GM23338 (cell line): ENCODE results near the gene FAM162A. TPM values are rescaled to one million over a fixed set of nuclear protein-coding genes. Genes with fewer than 3 reads are reported as not detected.

Source experiments
- ATAC-seq: fragments of 200-7000 bp; cut with Tn5 transposase; 3 replicates; pipeline ENCODE4 v1.9.1; 2020
- DNase-seq: peaks from one replicate; pipeline ENCODE4 v3.0.0-alpha.2; 2015; ENCODE audit warnings: low spot score
- H2AFZ ChIP-seq: fragments of 200-600 bp; sonication (generic); 2 replicates; pipeline ENCODE4 v1.8.0; 2016; ENCODE audit warnings: antibody characterized with exemption, mild to moderate bottlenecking, moderate library complexity
- H3F3A ChIP-seq: fragments of 200-600 bp; sonication (generic); replicated peaks from 2 replicates; pipeline ENCODE4 v1.8.0; 2017; ENCODE audit warnings: antibody characterized with exemption, mixed run types, low read depth
- H3K27ac ChIP-seq: fragments of 200-600 bp; sonication (generic); 2 replicates; pipeline ENCODE4 v1.6.1; 2016; ENCODE audit warnings: low read depth
- H3K27me3 ChIP-seq: fragments of 200-600 bp; sonication (generic); 2 replicates; pipeline ENCODE4 v1.8.0; 2016; ENCODE audit warnings: mild to moderate bottlenecking, mixed run types, moderate library complexity; ENCODE audit not compliant: insufficient read depth
- H3K36me3 ChIP-seq: fragments of 200-600 bp; sonication (generic); 2 replicates; pipeline ENCODE4 v1.8.0; 2016; ENCODE audit warnings: mild to moderate bottlenecking; ENCODE audit not compliant: insufficient read depth
- H3K4me1 ChIP-seq: fragments of 200-600 bp; sonication (generic); 2 replicates; pipeline ENCODE4 v1.8.0; 2016; ENCODE audit warnings: mild to moderate bottlenecking, moderate library complexity; ENCODE audit not compliant: insufficient read depth
- H3K4me2 ChIP-seq: fragments of 200-600 bp; sonication (generic); 2 replicates; pipeline ENCODE4 v1.7.1; 2017; ENCODE audit warnings: mixed run types
- H3K4me3 ChIP-seq: fragments of 200-600 bp; sonication (generic); 2 replicates; pipeline ENCODE4 v1.6.1; 2016; ENCODE audit warnings: mixed run types
- H3K79me2 ChIP-seq: fragments of 200-600 bp; sonication (generic); replicated peaks from 2 replicates; pipeline ENCODE4 v1.8.0; 2017; ENCODE audit warnings: mild to moderate bottlenecking; ENCODE audit not compliant: insufficient read depth
- H3K9me2 ChIP-seq: fragments of 200-600 bp; sonication (generic); 2 replicates; pipeline ENCODE4 v1.8.0; 2017; ENCODE audit not compliant: insufficient read depth
- H4K20me1 ChIP-seq: fragments of 200-600 bp; sonication (generic); replicated peaks from 2 replicates; pipeline ENCODE4 v1.8.0; 2017; ENCODE audit warnings: mild to moderate bottlenecking; ENCODE audit not compliant: insufficient read depth
- H3K27ac Mint-ChIP-seq: 2 replicates; pipeline ENCODE4 v1.8.0; 2020; ENCODE audit warnings: inconsistent platforms, mild to moderate bottlenecking, moderate library complexity, mixed read lengths
- H3K27me3 Mint-ChIP-seq: 3 replicates; pipeline ENCODE4 v1.8.0; 2022; ENCODE audit warnings: low read depth, mild to moderate bottlenecking, moderate library complexity, mixed read lengths, inconsistent platforms; ENCODE audit not compliant: insufficient read depth, poor library complexity
- H3K36me3 Mint-ChIP-seq: 3 replicates; pipeline ENCODE4 v1.8.0; 2021; ENCODE audit warnings: low read depth, mild to moderate bottlenecking, inconsistent platforms, moderate library complexity, mixed read lengths
- H3K4me1 Mint-ChIP-seq: 3 replicates; pipeline ENCODE4 v1.8.0; 2020; ENCODE audit warnings: mild to moderate bottlenecking, inconsistent platforms, mixed read lengths
- H3K4me3 Mint-ChIP-seq: 3 replicates; pipeline ENCODE4 v1.8.0; 2021; ENCODE audit warnings: moderate library complexity, mild to moderate bottlenecking, inconsistent platforms, mixed read lengths
- H3K9me3 Mint-ChIP-seq: 3 replicates; pipeline ENCODE4 v1.8.0; 2020; ENCODE audit warnings: moderate library complexity, mild to moderate bottlenecking, inconsistent platforms, mixed read lengths
- CREB1 ChIP-seq: fragments of 250-450 bp; sonication (Bioruptor Pico); IDR thresholded peaks from 2 replicates; pipeline ENCODE4 v1.5.0; 2020; ENCODE audit warnings: low read depth, mild to moderate bottlenecking, moderate library complexity
- EZH2 ChIP-seq: fragments of 200-600 bp; sonication (generic); IDR thresholded peaks from one replicate; pipeline ENCODE4 v1.8.0; 2017; ENCODE audit warnings: antibody characterized with exemption, mild to moderate bottlenecking, low read depth; ENCODE audit not compliant: unreplicated experiment
- EZH2phosphoT487 ChIP-seq: fragments of 200-600 bp; sonication (generic); IDR thresholded peaks from one replicate; pipeline ENCODE4 v1.8.1; 2018; ENCODE audit warnings: antibody characterized with exemption; ENCODE audit not compliant: unreplicated experiment
- JUNB ChIP-seq: IDR thresholded peaks from one replicate; pipeline ENCODE4 v1.6.1; 2016; ENCODE audit warnings: antibody characterized with exemption; ENCODE audit not compliant: unreplicated experiment
- NANOG ChIP-seq: IDR thresholded peaks from 2 replicates; pipeline ENCODE4 v1.6.1; 2016; ENCODE audit warnings: antibody characterized with exemption, borderline replicate concordance
- POLR2AphosphoS5 ChIP-seq: IDR thresholded peaks from 2 replicates; pipeline ENCODE4 v1.6.1; 2016; ENCODE audit warnings: antibody characterized with exemption, low read depth
- REST ChIP-seq: IDR thresholded peaks from one replicate; pipeline ENCODE4 v1.6.1; 2018; ENCODE audit warnings: antibody characterized with exemption; ENCODE audit not compliant: unreplicated experiment
- STAT1 ChIP-seq: IDR thresholded peaks from one replicate; pipeline ENCODE4 v1.6.1; 2016; ENCODE audit warnings: antibody characterized with exemption; ENCODE audit not compliant: unreplicated experiment
- ZNF114 ChIP-seq: fragments of 250-450 bp; sonication (Bioruptor Pico); IDR thresholded peaks from 2 replicates; pipeline ENCODE4 v1.5.0; 2020; ENCODE audit warnings: mild to moderate bottlenecking, moderate library complexity
- ZNF331 ChIP-seq: fragments of 250-450 bp; sonication (Bioruptor Pico); IDR thresholded peaks from 2 replicates; pipeline ENCODE4 v1.5.0; 2020; ENCODE audit warnings: low read depth, mild to moderate bottlenecking, moderate library complexity
- ZNF462 ChIP-seq: fragments of 250-450 bp; sonication (Bioruptor Pico); IDR thresholded peaks from 2 replicates; pipeline ENCODE4 v1.5.0; 2020; ENCODE audit warnings: mild to moderate bottlenecking, moderate library complexity
- polyA plus RNA-seq: library from polyadenylated mRNA; unstranded; fragments of >200 nt; fragmentation: Nextera tagmentation; extraction: Ambion mirVana; gene quantifications from 2 replicates; pipeline ENCODE4 v1.2.1, GENCODE V29; 2016
- total RNA-seq: library from RNA; depleted of rRNA; stranded (reverse); fragments of >200 nt; shearing (Covaris generic); gene quantifications from 2 replicates; pipeline ENCODE4 v1.2.3, GENCODE V29; 2014
- TF ChIP-seq, protein P1 (sequence below), 2 experiments: fragments of 200-600 bp in 1 of 2; sonication (generic) in 1 of 2; conservative IDR thresholded peaks; 2 replicates each; pipeline versions ENCODE4 v1.5.1 to v1.6.1; 2016 to 2017; ENCODE audit warnings: antibody characterized with exemption in 2 of 2, low read depth in 2 of 2, mild to moderate bottlenecking in 2 of 2, moderate library complexity in 1 of 2

The FAM162A gene
- total and polyA plus RNA-seq, 2 experiments from 2014 or later: 35.9 to 234 TPM

GRCh38 chr3:122405015-122405414 lies 21.0 kb downstream of the FAM162A start:
- no peak for TF ChIP-seq STAT1
- TF ChIP-seq CREB1 (CRISPR knock-in tag): no peak
- TF ChIP-seq POLR2AphosphoS5: no peak
- TF ChIP-seq REST: no peak
- TF ChIP-seq ZNF114 (CRISPR knock-in tag): no peak
- TF ChIP-seq EZH2: no peak
- no peak for TF ChIP-seq ZNF462 (CRISPR knock-in tag)
- TF ChIP-seq ZNF331 (CRISPR knock-in tag): no peak
- no peak for TF ChIP-seq NANOG
- no peak for TF ChIP-seq JUNB
- TF ChIP-seq, protein P1, sequence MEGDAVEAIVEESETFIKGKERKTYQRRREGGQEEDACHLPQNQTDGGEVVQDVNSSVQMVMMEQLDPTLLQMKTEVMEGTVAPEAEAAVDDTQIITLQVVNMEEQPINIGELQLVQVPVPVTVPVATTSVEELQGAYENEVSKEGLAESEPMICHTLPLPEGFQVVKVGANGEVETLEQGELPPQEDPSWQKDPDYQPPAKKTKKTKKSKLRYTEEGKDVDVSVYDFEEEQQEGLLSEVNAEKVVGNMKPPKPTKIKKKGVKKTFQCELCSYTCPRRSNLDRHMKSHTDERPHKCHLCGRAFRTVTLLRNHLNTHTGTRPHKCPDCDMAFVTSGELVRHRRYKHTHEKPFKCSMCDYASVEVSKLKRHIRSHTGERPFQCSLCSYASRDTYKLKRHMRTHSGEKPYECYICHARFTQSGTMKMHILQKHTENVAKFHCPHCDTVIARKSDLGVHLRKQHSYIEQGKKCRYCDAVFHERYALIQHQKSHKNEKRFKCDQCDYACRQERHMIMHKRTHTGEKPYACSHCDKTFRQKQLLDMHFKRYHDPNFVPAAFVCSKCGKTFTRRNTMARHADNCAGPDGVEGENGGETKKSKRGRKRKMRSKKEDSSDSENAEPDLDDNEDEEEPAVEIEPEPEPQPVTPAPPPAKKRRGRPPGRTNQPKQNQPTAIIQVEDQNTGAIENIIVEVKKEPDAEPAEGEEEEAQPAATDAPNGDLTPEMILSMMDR (conservative IDR thresholded peaks at IDR 0.05; ENCODE audit: low read depth in 2 of 2): no peak
- TF ChIP-seq EZH2phosphoT487: no peak
- no peak overlapping the region for H3K4me3 ChIP-seq
- H3K36me3 ChIP-seq: peaks cover 9% of the 10 kb centered on the region
- H3K27ac ChIP-seq: no peak overlapping the region
- no peak overlapping the region for H3K27ac Mint-ChIP-seq
- H3K9me2 ChIP-seq: no peaks in the 10 kb centered on the region
- H3K4me1 ChIP-seq: no peaks in the 10 kb centered on the region
- ATAC-seq (no peak), DNase-seq (no peak)
- no peaks in the 10 kb centered on the region for H3F3A ChIP-seq
- H4K20me1 ChIP-seq: no peaks in the 10 kb centered on the region; the same call in 1 of the 2 replicates
- H3K4me1 Mint-ChIP-seq: no peaks in the 10 kb centered on the region
- H3K4me2 ChIP-seq: no peak overlapping the region
- peaks cover 22% of the 10 kb centered on the region for H3K36me3 Mint-ChIP-seq
- H3K27me3 ChIP-seq: no peaks in the 10 kb centered on the region
- no peaks in the 10 kb centered on the region for H3K27me3 Mint-ChIP-seq
- H3K9me3 Mint-ChIP-seq: no peaks in the 10 kb centered on the region; the same call in 2 of the 3 replicates
- no peaks in the 10 kb centered on the region for H3K79me2 ChIP-seq
- no peak overlapping the region for H3K4me3 Mint-ChIP-seq
- no peak overlapping the region for H2AFZ ChIP-seq
